Adrenal gland (tissue), 5 donors: ENCODE data around the gene MACF1.

Experiments
- POLR2A ChIP-seq, 2 donors: fragments of 450-650 bp; IDR thresholded peaks; one replicate each; pipeline ENCODE4 v1.6.1; 2017; ENCODE audit warnings: antibody characterized with exemption in 2 of 2, mild to moderate bottlenecking in 2 of 2, moderate library complexity in 1 of 2
- TF ChIP-seq, protein P1 (sequence below), 6 experiments: fragments of 450-650 bp in 4 of 6; fragments of 200-600 bp in 2 of 6; sonication (generic) in 1 of 6; IDR thresholded peaks; 1 replicate in 5 of 6; 2 replicates in 1 of 6; pipeline versions ENCODE4 v1.5.1 to v1.8.0; 2016 to 2021; ENCODE audit warnings: antibody characterized with exemption in 6 of 6, mild to moderate bottlenecking in 2 of 6, moderate library complexity in 1 of 6
- donor health status: DM: no; HTN: no; CAD: no.

DNA sequence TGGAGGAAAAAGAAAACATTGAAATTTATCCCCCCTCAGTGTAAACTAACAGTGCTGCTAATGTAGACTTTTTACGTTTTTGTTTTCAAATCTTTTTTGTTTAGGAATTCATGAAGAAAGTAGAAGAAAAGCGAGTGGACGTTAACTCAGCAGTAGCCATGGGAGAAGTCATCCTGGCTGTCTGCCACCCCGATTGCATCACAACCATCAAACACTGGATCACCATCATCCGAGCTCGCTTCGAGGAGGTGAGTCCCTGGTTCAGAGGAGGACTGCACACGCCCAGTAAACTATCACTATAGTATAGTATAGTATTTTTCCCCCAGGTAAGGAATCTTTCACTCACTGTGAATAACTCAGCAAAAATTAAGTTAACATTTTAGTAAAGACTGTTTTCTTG is 249.1 kb downstream of the MACF1 start:
- TF ChIP-seq, protein P1, sequence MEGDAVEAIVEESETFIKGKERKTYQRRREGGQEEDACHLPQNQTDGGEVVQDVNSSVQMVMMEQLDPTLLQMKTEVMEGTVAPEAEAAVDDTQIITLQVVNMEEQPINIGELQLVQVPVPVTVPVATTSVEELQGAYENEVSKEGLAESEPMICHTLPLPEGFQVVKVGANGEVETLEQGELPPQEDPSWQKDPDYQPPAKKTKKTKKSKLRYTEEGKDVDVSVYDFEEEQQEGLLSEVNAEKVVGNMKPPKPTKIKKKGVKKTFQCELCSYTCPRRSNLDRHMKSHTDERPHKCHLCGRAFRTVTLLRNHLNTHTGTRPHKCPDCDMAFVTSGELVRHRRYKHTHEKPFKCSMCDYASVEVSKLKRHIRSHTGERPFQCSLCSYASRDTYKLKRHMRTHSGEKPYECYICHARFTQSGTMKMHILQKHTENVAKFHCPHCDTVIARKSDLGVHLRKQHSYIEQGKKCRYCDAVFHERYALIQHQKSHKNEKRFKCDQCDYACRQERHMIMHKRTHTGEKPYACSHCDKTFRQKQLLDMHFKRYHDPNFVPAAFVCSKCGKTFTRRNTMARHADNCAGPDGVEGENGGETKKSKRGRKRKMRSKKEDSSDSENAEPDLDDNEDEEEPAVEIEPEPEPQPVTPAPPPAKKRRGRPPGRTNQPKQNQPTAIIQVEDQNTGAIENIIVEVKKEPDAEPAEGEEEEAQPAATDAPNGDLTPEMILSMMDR (IDR thresholded peaks at IDR 0.05), result no peak
- TF ChIP-seq POLR2A (IDR thresholded peaks at IDR 0.05), result no peak
